ENCODE measurements around the gene TMEM178B.

TMEM178B gene

DNA sequence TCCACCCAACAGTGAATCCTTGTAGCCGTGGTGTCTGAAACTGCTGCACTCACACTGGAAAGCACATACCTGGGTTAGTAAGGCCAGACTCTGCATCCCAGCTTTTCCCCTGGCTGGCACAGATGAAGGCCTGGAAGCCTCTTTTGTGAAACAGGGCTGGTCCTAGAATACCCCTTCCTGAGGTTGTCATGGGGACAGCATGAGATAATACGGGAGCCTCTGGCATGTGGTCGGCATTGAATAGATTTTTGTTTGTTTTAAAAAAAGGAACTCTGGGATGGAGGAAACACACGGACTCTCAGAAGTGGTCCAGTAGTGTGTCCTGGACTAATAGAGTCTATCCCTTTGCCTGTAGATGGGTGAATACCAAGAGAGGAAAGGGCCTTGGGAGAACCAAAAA, 129.7 kb downstream of the TMEM178B start:
- Mint-ChIP-seq H3K27me3 (peaks cover 38% of the 10 kb centered on the region), H3K4me3 (no peak overlapping the region), H3K4me1 (no peaks in the 10 kb centered on the region), H3K27ac (no peak overlapping the region), H3K9me3 (no peaks in the 10 kb centered on the region)
- DNase-seq (no peak), ATAC-seq (no peak)

DNA sequence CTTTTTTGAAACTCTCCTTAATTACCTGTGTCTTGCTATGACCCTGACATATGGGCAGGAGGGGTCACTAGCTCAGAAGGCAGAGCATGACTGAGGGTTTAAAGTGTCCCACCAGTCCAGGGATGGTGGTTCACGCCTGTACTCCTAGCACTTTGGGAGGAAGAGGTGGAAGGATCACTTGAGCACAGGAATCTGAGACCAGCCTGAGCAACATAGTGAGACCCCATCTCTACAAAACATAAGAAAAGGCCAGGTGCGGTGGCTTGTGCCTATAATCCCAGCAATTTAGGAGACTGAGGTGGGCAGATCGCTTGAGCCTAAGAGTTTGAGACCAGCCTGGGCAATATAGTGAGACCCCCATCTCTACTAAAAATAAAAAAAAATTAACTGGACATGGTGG, 133.8 kb downstream of the TMEM178B start:
- ATAC-seq (no peak), DNase-seq (no peak)
- H3K9me3 Mint-ChIP-seq: no peaks in the 10 kb centered on the region
- no peak overlapping the region for H3K4me3 Mint-ChIP-seq
- no peaks in the 10 kb centered on the region for H3K4me1 Mint-ChIP-seq
- no peak overlapping the region for H3K27ac Mint-ChIP-seq
- peaks cover 24% of the 10 kb centered on the region for H3K27me3 Mint-ChIP-seq

GRCh38 chr7:141208539-141208938, 134.7 kb downstream of the TMEM178B start:
- Mint-ChIP-seq H3K4me3 (no peak overlapping the region), H3K27me3 (peaks cover 17% of the 10 kb centered on the region), H3K9me3 (no peaks in the 10 kb centered on the region), H3K4me1 (no peaks in the 10 kb centered on the region), H3K27ac (no peak overlapping the region)
- DNase-seq (no peak), ATAC-seq (no peak)

DNA sequence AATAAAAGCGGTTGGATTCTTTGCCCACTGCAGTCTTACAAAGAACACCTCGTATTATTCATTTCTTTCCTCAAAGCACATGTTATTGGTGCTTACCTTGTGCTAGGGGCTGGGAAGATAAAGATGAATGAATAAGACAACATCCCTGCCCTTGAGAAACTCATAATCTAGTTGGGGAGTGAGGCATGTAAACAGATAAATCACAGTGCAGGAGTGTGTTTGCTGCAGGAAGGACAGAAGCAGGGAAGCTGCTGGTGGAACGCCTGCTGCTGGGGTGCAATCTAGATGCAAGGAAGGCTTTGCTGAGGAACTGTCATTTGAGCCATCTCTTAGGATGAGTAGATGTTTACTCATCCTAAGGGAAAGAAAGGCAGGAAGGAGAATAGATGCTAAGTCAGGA, 135.6 kb downstream of the TMEM178B start:
- peaks cover 8% of the 10 kb centered on the region for H3K27me3 Mint-ChIP-seq
- H3K4me1 Mint-ChIP-seq: no peaks in the 10 kb centered on the region
- no peak overlapping the region for H3K27ac Mint-ChIP-seq

GRCh38 chr7:141210862-141211261, 137.0 kb downstream of the TMEM178B start:
- Mint-ChIP-seq H3K4me3 (no peak overlapping the region), H3K9me3 (no peaks in the 10 kb centered on the region), H3K27ac (no peak overlapping the region), H3K27me3 (peaks cover 11% of the 10 kb centered on the region), H3K4me1 (no peaks in the 10 kb centered on the region)
- ATAC-seq (no peak), DNase-seq (no peak)

More for the DNA sequence above, 135.6 kb downstream of the TMEM178B start:
- H3K9me3 Mint-ChIP-seq: no peaks in the 10 kb centered on the region
- ATAC-seq (no peak), DNase-seq (no peak)
- H3K4me3 Mint-ChIP-seq: no peak overlapping the region

GRCh38 chr7:141213226-141213625, 139.4 kb downstream of the TMEM178B start:
- DNase-seq (no peak), ATAC-seq (no peak)
- Mint-ChIP-seq H3K27me3 (peaks cover 35% of the 10 kb centered on the region), H3K27ac (no peak overlapping the region), H3K4me3 (no peak overlapping the region), H3K9me3 (no peaks in the 10 kb centered on the region), H3K4me1 (no peaks in the 10 kb centered on the region)

DNA sequence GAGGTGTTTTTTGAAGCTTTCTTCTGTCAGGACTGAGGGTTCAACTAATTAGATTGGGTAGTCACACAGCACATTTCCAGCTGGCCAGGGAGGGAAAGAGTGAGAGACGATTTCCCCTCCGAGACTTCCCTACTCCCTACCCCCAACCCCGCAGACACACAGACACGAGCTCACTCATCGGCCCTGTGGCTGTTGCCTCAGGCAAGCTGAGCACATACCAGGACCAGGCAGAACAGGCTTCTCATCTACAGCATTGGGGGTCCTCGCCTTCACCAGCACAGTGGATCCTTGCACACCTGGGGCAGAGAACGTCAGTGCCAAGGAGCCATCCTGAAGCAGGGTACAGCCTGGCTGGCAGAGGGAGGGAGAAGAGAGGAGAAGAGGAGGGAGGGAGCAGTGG, 144.1 kb downstream of the TMEM178B start:
- H3K4me1 Mint-ChIP-seq: no peaks in the 10 kb centered on the region
- ATAC-seq: peak; percentile 11
- no peaks in the 10 kb centered on the region for H3K9me3 Mint-ChIP-seq
- peaks cover 48% of the 10 kb centered on the region for H3K27me3 Mint-ChIP-seq
- DNase-seq: no peak
- H3K27ac Mint-ChIP-seq: peak overlapping the region in 1 of 2 donors; percentile 55
- H3K4me3 Mint-ChIP-seq: no peak overlapping the region

DNA sequence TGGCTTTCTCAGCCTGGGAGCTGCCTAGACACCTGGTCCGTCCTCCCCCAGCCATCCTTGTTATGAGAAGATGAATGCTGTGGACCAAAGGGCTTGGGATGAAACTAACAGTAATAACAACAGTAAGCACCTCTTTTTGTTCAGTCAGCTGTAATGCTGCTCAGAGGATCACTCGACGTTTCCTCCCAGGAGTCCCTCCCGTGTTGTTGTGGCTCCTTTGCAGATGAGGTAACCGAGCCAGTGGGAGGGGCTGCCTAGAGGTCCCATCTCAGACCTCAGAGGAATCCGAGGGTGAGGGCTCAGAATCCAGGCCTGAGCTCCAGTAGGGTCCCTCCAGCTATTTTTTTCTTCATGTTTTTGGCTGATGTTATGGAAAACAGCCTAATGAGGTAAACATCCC, 145.1 kb downstream of the TMEM178B start:
- Mint-ChIP-seq H3K27ac (no peak overlapping the region), H3K4me3 (no peak overlapping the region), H3K4me1 (no peaks in the 10 kb centered on the region), H3K27me3 (peaks cover 48% of the 10 kb centered on the region), H3K9me3 (no peaks in the 10 kb centered on the region)
- no peak for DNase-seq
- no peak for ATAC-seq

DNA sequence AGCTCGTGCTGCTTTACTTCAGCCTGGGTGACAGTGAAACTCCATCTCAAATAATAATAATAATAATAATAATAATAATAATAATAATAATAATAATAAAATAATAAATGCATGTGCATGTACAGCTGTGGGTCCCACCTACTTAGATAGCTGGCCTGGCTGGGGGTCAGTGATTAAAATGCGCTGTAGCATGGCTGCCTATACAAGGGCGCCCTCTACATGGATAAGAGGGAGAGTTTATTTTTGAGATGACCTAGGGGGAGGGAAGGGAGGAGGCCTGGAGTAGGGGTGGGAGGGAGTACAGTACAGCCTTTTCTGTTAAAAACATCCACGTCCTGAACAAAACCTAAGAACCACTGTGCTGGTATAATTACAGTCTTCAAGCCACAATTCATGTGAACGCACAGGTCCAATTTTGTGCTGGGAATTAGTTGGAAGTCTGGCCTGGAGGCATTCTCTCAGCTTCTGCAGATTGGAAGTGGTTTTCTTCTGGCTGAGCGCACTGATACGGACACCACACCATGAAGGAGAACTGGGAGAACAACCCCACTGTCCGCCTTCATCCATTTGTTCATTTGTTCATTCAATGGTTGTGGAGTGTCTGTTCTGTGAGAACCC, 146.5 kb downstream of the TMEM178B start:
- no peak for ATAC-seq
- Mint-ChIP-seq H3K4me1 (no peaks in the 10 kb centered on the region), H3K27me3 (peaks cover 48% of the 10 kb centered on the region), H3K9me3 (no peaks in the 10 kb centered on the region), H3K4me3 (no peak overlapping the region), H3K27ac (no peak overlapping the region)
- DNase-seq: no peak

DNA sequence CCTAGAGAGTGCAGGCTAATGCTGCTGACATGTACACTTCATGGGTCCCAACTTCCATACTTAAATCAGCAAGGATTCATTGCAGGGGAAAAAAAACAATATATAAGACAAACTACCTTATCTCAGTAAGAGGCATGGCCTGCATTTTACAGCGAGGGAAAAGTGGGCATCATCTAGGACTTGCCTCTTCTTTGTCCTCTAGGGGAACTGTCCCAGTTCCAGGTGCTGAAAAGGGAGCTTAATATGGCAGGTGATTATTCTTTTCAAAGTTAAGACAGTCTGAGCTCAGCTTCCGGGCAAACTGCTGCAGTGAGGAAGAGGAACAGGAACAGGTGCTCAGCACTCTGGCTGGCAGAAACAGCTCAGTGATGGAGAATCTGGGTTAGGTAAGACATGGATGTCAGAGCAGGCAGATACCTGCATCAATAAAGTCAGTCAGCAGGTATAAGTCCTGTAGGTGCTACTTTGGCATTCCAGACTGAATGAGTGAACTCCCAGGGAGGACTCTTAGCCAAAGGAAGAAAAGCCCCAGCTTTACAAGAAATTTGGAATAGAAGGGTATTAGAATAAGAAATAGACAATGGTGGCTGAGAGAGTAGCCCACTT, 147.2 kb downstream of the TMEM178B start:
- no peaks in the 10 kb centered on the region for H3K9me3 Mint-ChIP-seq
- peaks cover 48% of the 10 kb centered on the region for H3K27me3 Mint-ChIP-seq
- H3K27ac Mint-ChIP-seq: no peak overlapping the region
- H3K4me1 Mint-ChIP-seq: no peaks in the 10 kb centered on the region
- no peak overlapping the region for H3K4me3 Mint-ChIP-seq
- DNase-seq: no peak
- ATAC-seq: no peak

DNA sequence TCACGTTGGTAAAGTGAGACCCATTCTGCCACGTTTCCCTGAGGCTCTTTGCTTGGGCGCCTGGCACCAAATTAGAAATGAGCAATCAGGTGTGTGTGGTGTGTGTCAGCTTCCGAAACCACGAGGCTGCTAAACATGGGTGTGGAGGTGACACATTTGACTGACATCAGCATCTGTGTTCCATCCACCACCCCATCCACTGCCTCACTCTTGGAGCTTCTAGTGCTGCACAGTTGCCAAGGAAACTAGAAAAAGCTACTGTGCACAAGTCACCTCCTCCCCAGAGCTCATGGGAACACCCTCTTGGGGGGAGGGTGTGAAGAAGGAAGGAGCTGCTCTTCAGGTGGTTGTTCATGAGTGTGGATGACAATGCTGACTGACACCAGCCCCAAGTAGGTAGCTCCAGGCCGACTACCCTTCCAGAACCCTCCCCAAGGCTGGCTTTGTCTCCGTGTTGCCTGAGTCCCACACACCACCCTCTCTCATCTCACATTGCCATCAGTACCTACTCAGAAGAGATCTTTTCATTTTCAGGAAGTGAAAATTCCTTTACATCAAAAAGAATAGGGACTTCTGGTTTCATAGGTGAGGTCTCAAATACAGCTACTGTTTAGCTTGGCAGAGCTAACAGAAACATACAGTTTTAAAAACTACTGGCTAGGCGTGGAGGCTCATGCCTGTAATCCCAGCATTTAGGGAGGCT, 152.2 kb downstream of the TMEM178B start:
- H3K4me3 Mint-ChIP-seq: no peak overlapping the region
- ATAC-seq: peak; percentile 18
- no peaks in the 10 kb centered on the region for H3K4me1 Mint-ChIP-seq
- no peak for DNase-seq
- peaks cover 14% of the 10 kb centered on the region for H3K27me3 Mint-ChIP-seq
- H3K27ac Mint-ChIP-seq: no peak overlapping the region
- H3K9me3 Mint-ChIP-seq: no peaks in the 10 kb centered on the region

DNA sequence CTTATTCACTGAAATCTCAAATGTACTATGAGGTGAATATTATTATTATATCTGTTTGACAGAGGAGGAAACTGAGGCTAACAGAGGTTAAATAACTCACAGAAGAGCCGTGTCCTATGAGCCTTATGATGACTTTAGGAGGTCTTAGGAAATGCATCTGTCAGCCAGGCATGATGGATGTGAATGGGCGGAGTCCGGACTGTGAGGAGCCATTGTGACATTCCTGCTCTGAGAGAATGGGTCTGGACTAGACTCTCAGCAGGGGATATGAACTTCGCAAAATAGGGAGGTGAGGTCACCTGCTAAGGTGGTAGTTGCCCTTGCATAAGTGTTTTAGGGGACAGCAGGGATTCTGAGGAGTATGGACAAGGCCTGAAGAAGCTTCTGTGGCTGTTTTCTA, 153.6 kb downstream of the TMEM178B start:
- no peak overlapping the region for H3K4me3 Mint-ChIP-seq
- no peaks in the 10 kb centered on the region for H3K9me3 Mint-ChIP-seq
- H3K4me1 Mint-ChIP-seq: no peaks in the 10 kb centered on the region
- H3K27me3 Mint-ChIP-seq: peaks cover 6% of the 10 kb centered on the region
- no peak overlapping the region for H3K27ac Mint-ChIP-seq
- DNase-seq (no peak), ATAC-seq (no peak)

DNA sequence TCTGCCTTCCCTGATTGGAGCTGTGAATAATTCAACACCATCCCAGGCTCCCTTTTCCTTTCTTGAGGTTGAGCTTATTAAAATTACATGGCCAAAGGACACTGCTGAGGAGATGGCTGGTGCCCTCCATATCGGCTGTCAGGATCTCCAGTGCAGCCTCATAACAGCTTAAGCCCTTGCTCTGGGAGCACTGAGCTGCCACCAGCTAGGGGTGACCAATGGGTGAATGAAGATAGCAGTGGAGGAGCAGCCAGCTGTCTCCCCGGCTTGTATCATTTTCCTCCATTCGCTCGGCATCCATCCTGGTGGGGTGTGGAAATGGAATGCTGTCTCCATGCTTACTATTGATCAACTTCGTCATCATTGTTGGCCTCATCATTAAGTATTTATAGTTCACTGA, 154.6 kb downstream of the TMEM178B start:
- Mint-ChIP-seq H3K9me3 (no peaks in the 10 kb centered on the region), H3K27me3 (peaks cover 9% of the 10 kb centered on the region), H3K27ac (no peak overlapping the region), H3K4me1 (no peaks in the 10 kb centered on the region), H3K4me3 (no peak overlapping the region)
- ATAC-seq (no peak), DNase-seq (no peak)

GRCh38 chr7:141231018-141231792, 157.3 kb downstream of the TMEM178B start:
- ATAC-seq: no peak

DNA sequence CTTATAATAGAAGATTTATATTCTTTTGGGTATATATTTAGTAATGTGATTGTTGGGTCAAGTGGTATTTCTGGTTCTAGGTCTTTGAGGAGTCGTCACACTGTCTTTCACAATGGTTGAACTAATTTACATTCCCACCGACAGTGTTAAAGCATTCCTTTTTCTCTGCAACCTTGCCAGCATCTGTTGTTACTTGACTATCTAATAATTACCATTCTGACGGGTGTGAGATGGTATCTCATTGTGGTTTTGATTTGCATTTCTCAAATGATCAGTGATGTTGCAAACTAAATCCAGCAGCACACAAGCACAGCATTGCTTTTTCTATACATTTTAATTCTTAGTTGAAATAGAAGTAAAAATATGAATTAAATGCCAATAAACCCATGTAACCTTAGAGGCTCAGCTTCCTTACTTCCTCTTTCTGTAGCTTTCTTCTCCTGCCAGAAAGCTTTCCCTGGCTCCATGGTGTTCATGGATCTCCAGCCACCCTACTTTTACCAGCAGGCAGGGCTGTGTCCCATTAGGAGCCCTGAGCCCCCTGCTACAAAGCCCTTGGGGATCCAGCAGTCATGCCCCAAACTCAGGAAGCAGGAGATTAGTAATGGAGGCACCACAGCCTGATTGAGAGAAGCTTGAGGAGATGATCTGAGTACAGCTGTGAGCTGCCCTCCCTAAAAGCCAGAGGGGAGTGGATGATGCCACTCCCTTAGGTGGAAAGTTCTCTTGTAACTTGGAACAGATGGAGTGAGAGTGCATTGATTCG, 158.6 kb downstream of the TMEM178B start:
- Mint-ChIP-seq H3K27ac (no peak overlapping the region), H3K4me1 (no peaks in the 10 kb centered on the region), H3K9me3 (no peaks in the 10 kb centered on the region), H3K27me3 (peaks cover 29% of the 10 kb centered on the region), H3K4me3 (no peak overlapping the region)
- DNase-seq (no peak), ATAC-seq (no peak)

More at GRCh38 chr7:141231018-141231792, 157.3 kb downstream of the TMEM178B start:
- no peaks in the 10 kb centered on the region for H3K4me1 Mint-ChIP-seq
- DNase-seq: no peak
- no peak overlapping the region for H3K4me3 Mint-ChIP-seq
- no peaks in the 10 kb centered on the region for H3K9me3 Mint-ChIP-seq
- H3K27me3 Mint-ChIP-seq: peaks cover 23% of the 10 kb centered on the region
- no peak overlapping the region for H3K27ac Mint-ChIP-seq
